Jurkat, Clone E6-1 (cell line): ENCODE results near the gene CDKAL1. TPM values are rescaled to one million over a fixed set of nuclear protein-coding genes. Genes with fewer than 3 reads are reported as not detected.
A peak's percentile ranks its signal among the peaks of the same experiment; 100 is the strongest.
"Not testable (repeated sequence)": the region's sequence is repeated elsewhere in the genome, so short reads cannot be mapped to it uniquely, and the experiment has no call there.

ENCODE experiments used
- DNase-seq: peaks from one replicate; pipeline ENCODE4 v3.0.0-alpha.2; 2011; ENCODE audit warnings: low read depth, low spot score
- H3K4me3 ChIP-seq: 2 replicates; pipeline ENCODE4 v1.5.1; 2011; ENCODE audit warnings: mild to moderate bottlenecking, low read length, control low read depth, moderate library complexity
- polyA plus RNA-seq: library from polyadenylated mRNA; unstranded; fragments of >200 nt; gene quantifications from one replicate; pipeline ENCODE4 v1.2.1, GENCODE V29; 2012; ENCODE audit warnings: missing spikeins; ENCODE audit not compliant: insufficient read length, insufficient read depth

CDKAL1 gene
- 12.3 TPM for polyA plus RNA-seq

DNA sequence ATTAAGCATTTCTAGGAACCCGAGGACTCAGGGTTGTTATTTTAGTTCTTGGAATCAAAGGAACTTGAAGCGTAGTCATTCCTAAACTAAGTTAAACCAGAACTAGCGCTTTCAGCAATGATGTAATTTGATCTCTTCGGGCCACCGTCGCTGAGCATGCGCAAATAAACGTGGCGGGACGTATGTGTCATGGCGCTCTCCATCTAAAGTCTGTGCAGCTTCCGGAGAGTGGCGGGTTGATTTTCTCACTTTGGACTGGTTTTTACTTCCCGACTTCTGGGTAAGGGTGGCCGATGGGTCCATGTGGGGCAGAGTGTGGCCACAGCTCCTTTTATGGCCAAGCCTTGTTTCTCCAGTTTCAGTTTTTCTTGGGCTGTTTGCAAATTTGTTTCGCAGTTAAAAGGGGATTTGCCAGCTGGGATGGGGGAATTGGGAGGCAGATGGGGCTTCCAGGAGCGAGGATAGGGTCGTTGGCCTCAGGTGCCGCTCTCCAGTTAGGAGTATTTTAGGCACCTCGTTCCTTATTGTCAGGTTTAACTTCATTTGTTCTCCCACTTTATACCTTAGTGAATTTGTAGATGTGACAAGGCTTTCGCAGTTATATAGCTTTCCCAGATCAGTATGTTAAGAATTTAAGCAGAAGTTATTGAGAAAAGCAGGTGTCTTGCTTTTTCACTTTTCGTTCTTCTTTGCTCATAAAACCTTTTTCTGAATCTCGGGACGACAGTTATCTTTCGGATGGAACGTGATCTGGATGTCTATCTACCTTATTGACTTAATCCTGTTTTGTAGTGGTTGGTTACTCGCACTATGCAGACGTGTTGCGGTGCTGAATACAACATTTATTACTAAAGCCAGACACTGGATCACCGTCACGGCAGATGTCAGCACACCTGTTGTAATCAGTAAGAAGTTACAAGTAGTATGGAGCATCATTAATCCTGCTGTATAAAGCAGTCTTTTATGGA lies at the start of gene CDKAL1:
TSS of gene CDKAL1 (plus strand) at position 163 of the 968 bp plus-strand sequence. CDS start 11,894 bp downstream, outside the sequence.
- peak within 1 kb of the TSS; percentile 80 for H3K4me3 ChIP-seq
- DNase-seq: peak; percentile 93

GRCh38 chr6:20486641-20487040 lies 47.6 kb upstream of the CDKAL1 start:
- H3K4me3 ChIP-seq: no peak overlapping the region
- DNase-seq: no peak

GRCh38 chr6:20487669-20488375 lies 46.4 kb upstream of the CDKAL1 start:
- DNase-seq: no peak
- H3K4me3 ChIP-seq: no peak overlapping the region

GRCh38 chr6:20490591-20490990 lies 43.7 kb upstream of the CDKAL1 start:
- no peak for DNase-seq
- no peak overlapping the region for H3K4me3 ChIP-seq

DNA sequence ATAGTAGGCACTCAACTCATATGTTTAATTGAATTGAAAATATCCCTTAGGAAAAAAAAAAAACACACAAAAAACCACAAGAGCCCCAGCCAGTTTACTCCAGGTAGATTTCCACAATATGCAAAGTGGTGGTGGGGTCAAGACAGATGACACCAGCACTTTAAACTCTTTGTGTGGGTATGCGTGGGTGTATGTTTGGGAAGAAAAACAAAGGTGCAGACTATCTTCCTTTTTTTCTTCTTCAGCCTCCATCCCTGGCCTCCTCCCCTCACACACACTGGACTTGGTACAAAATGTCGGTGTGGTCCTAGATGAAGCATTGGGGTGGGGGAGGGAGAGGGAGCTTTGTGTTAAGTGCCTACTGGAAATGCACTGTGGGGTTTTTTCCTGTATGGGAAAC lies 42.2 kb upstream of the CDKAL1 start:
- H3K4me3 ChIP-seq: no peak overlapping the region
- DNase-seq: no peak

- no peak for DNase-seq
- no peak overlapping the region for H3K4me3 ChIP-seq
Measured at GRCh38 chr6:20497216-20498040, 36.8 kb upstream of the CDKAL1 start.

- H3K4me3 ChIP-seq: no peak overlapping the region
- DNase-seq: no peak
Measured at GRCh38 chr6:20498041-20498385, 36.2 kb upstream of the CDKAL1 start.

GRCh38 chr6:20509212-20509611 lies 25.0 kb upstream of the CDKAL1 start:
- DNase-seq: no peak
- H3K4me3 ChIP-seq: no peak overlapping the region

DNA sequence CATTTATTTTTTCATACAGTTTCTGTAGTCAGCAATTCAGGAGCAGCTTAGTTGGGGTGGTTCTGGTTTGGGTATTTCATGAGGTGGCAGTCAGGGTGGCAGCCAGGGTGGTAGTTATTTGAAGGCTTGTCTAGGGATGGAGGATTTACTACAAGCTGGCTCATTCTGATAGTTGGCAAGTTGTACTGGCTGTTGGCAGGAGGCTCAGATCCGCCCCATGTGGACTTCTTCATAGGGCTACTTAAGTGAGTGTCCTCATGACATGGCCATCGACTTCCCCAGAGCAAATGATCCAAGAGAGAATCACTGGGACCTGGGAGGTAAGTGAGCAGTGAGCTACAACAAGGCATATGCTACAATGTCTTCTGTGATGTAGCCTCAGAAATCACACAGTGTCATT lies 22.4 kb upstream of the CDKAL1 start:
- no peak for DNase-seq
- H3K4me3 ChIP-seq: no peak overlapping the region

DNA sequence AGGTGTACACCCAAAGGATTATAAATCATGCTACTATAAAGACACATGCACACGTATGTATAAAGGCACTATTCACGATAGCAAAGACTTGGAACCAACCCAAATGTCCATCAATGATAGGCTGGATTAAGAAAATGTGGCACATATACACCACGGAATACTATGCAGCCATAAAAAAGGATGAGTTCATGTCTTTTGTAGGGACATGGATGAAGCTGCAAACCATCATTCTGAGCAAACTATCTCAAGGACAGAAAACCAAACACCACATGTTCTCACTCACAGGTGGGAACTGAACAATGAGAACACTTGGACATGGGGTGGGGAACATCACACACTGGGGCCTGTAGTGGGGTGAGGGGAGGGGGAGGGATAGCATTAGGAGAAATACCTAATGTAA lies 9.0 kb upstream of the CDKAL1 start:
- H3K4me3 ChIP-seq, DNase-seq: not testable (repeated sequence)

GRCh38 chr6:20529086-20529448 lies 5.2 kb upstream of the CDKAL1 start:
- peak; percentile 61 for DNase-seq
- H3K4me3 ChIP-seq: not testable (repeated sequence)

GRCh38 chr6:20532881-20533280 lies 1.4 kb upstream of the CDKAL1 start:
- H3K4me3 ChIP-seq: no peak overlapping the region
- DNase-seq: no peak

GRCh38 chr6:20533746-20534294 lies 437 bp upstream of the CDKAL1 start:
- DNase-seq: no peak

GRCh38 chr6:20538131-20538662 lies 3.9 kb downstream of the CDKAL1 start:
- H3K4me3 ChIP-seq: no peak overlapping the region
- no peak for DNase-seq

More at GRCh38 chr6:20533746-20534294, 437 bp upstream of the CDKAL1 start:
- H3K4me3 ChIP-seq: peak overlapping the region; percentile 80

DNA sequence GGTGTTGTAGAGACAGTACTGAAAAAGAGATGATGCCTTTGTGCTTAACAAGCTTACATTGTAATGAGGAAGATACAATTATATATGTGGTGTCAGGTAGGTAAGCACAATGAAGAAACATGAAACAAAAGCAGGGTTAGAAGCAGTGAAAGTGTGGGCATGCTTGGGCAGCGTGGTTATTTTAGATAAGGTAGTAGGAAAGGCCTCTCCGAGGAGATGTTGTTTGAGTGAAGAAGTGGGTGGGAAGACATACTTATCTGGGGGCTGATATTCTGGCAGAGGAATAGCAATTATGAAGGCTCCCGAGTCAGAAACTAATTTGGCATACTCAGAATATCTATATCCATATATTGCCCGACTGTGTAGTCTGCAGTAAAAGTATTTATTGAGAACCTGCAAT lies 4.7 kb downstream of the CDKAL1 start:
- no peak overlapping the region for H3K4me3 ChIP-seq
- DNase-seq: peak; percentile 5

DNA sequence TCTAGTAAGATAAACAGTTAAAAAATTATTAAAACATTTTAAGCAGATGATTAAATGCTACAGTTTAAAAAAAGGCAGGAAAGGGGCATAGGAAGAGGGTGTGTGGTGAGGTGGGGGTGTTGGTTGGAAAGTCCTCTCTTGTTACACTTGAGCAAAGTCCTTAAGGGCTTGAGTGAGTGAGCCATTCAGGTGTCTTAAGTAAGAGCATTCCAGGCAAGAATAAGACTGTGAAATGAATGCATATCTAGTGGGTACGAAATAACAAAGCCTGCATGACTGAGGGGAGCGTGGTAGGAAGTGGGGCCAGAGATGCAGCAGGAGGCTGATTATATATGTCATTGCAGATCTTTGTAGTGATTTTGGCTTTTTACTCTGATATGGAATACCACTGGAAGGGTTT lies 5.1 kb downstream of the CDKAL1 start:
- peak; percentile 42 for DNase-seq
- H3K4me3 ChIP-seq: no peak overlapping the region

DNA sequence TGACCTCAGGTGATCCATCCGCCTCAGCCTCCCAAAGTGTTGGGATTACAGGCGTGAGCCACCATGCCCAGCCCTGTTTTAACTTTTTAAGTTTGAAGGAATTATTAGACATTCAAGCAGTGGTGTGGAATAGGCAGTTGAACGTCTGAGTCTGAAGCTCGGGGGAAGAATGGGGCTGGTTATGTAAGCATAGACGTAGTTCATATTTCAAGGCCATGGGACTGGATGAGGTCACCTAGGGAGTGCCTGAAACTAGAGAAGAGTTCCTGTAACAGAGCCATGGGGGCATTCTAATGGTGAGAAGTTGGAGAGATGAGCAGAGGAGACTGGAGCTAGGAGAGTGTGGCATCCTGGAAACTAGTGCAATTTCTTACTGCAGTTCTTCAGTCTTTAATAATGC lies 6.4 kb downstream of the CDKAL1 start:
- no peak overlapping the region for H3K4me3 ChIP-seq
- DNase-seq: no peak

DNA sequence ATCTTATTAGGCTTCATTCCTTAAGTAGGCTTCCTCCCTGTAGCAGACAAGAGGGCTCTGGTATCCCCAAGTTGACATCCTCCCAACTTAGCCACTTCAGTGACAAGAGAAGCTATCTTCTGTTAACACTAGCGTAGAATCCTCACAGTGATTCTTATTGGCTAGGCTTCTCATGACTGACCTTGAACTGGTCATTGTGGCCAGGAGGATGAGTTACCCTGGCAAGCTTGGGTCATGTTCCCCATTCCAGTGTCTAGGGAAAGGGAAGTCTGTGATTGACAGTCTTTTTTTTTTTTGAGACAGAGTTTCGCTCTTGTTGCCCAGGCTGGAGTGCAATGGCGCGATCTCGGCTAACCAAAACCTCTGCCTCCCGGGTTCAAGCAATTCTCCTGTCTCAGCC lies 7.1 kb downstream of the CDKAL1 start:
- H3K4me3 ChIP-seq: no peak overlapping the region
- DNase-seq: no peak
